NCI-H446 (cell line): ENCODE measurements around the gene NANOS1.
"Not testable (repeated sequence)": the region's sequence is repeated elsewhere in the genome, so short reads cannot be mapped to it uniquely, and the experiment has no call there.

Experiments
- DNase-seq, 2 experiments: peaks; one replicate each; lab custom pipeline; 2025; lab: John Stamatoyannopoulos, UW

The NANOS1 gene

DNA sequence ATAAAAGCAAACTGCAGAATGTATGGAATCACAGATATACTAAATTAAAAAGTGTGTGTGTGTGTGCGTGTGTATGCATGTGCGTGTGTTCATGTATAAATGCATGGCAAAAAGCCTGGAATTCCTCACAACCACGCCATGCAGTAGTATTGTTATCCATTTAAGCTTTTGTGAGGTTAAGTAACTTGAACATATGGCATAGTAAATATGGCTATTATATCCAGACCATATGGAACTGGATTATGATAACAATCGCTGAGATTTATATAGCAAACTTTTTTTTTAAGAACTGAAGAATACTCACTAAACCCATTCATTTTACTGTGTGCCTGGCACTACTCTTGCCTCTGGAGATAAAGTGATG, 22.3 kb upstream of the NANOS1 start:
- DNase-seq = no peak

DNA sequence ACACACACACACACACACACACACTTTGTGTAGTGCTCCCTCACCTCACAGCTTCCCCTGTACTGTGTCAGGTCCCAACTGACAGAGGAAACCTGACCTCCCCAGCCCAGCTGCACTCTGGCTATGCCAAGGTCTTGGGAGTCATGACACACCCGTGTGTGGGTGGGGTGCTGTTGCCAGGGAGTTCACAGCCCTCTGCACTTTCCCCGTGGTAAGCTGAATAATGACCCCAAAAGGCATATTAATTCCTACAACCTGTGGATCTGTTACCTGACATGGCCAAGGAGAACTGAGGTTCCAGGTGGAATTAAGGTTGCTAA, 8.9 kb upstream of the NANOS1 start:
- no peak for DNase-seq

DNA sequence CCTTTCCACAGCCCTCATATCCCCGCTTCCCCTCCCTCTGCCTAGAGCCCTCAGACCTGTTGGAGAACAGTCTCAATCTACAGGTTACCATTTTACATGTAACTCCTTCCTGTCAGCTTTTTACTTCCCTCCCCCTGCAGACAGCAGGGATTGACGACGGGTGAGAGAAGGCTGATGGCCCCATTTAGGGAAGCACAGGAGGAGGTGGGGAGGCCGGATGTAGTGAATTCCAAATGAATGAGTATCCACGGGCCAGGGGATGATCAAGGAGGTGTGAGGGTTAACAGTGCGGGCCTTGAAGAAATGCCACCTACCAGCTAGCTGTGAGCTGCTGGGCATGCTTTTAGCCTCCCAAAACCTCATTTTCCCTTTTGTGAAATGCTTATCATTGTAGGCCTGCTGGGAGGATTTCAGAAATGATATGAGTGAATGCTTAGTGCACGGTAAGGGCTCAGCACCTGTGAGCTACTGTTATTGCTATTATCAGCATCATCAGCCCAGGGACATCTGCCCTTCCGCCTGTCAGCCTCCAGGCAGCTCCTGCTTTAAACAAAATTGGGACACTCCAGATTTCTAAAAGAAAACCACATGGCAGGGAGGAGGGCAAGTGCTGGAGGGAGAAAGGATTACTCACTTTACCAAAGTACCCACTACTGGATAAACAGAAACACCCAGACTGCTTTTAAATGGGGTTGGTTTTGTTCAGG, 6.5 kb upstream of the NANOS1 start:
- DNase-seq = no peak

DNA sequence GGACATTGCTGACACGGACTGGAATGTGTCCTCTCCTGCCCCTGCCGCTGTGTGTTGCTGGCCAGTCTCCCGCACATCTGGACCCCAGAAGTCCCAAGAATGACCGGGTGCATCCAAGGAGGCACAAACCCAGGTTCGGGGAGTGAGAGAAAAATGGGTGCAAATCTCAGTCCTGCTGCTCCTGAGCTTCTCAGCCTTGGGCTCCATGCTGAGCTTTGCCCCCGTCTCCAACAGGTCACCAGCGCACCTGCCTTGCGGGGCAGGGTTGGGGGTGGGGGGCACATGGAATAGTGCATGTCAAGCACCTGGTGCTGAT, 6.0 kb upstream of the NANOS1 start:
- DNase-seq = no peak

DNA sequence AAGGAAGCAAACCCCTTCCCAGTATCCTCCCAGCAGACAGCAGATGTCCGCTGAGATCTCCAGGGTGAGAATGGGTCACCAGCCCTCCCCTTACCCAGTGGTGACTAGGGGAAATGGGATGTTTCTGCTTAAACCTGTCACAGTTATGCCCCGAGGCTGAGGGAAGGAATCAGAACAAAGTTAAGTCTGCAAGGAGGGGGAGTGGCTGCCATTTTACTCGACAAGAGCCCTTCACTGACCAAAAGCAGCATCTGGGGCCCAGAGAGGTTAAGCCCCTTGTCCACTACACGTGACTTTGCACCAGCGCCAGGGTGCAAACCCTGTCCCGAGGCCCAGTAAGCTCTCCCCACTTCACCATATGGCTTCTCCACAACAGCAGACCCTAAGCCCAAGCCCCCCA, 4.6 kb upstream of the NANOS1 start:
- DNase-seq = no peak

DNA sequence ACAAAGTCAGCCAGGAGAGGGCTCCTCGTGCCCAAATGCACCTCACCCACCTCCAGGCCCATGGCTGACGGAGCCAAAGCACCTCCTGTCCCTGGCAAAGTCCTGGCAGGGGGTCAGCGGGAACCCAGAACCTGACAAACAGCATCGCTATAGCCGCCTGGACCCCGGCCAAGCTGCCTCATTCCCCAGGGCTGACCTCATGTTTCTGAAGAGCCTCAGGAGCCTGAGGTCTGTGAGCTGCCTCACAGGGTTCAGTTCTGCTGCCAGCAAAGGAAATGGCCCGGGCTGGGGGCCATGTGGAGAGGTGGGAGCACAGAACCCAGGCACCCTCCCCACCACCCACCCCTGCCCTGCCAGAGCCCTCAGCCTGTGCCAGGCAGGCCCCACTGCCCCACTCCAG, 4.2 kb upstream of the NANOS1 start:
- peak in 1 of 2 experiments; percentile 75 for DNase-seq

DNA sequence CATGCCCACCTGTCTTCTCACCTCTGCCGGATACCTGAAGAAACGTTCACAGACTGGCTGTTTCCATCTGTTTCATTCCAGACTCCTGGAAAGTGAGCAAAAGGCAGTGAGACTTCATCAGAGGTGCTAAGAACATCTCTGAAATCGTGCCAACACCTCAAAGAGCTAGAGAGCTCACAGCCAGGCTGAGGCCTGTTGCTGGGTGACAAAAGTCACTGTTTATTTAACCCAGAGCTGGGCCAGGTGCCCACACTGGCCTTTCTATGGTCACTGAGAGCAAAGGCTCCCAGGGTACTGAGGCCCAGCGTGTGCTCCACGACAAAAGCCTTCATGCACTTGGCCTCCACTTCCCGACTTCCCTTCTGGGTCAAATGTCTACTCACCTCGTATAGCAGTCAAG, 3.7 kb upstream of the NANOS1 start:
- peak in 1 of 2 experiments; percentile 34 for DNase-seq

DNA sequence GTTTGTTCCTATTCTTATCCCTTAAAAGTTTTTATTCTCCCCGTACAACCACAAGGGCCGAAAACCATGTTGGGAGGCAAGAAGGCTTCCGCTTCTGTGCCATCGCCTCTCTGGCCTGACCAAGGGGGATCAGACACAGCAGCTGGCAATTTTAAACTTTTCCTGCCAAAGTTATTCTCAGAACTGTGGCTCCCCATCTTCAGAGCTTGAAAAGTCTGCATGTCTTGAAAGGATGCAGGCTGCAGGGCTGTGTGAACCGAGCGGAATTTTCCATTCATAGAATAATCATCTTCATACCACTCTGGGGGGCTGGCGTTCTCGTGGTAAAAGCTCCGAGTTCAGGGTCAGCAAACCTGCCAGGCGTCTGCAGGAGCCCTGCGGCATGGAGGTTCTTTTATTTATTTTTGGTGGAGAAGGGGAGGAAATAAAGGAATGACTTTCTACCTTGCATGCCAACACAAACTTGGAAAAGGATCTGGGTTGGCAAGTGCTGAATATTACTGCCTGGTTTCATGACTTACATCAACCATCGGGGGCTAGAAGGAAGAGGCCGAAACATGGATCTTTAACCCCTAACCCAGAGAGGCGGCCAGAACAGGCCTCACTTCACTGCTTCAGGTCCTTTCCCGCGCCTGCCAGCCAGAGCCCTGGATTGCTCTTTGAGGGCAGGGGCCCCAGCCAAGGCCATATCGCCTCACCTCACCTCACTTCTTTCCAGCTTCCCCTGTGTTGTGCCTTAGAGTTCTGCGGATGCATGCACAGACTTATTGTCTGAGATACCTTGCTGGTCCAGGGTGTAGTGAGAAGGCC, 3.0 kb upstream of the NANOS1 start:
- peak in 1 of 2 experiments; percentile 14 for DNase-seq

DNA sequence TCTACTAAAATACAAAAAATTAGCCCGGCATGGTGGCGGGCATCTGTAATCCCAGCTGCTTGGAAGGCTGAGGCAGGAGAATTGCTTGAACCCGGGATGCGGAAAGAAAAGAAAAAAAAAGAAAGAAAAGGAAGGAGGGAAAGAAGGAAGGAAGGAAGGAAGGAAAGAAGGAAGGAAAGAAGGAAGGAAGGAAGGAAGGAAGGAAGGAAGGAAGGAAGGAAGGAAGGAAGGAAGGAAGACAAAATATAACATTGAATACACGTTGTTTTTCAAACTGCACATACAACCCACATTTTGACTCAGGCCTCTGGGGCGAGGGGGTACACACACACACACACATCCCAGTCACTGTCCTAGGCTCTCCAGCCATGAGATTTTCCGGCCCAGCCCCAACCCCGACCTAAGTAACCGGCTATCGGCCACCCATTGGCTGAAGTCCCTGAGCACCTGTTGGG, 1.0 kb upstream of the NANOS1 start:
- DNase-seq = not testable (repeated sequence)

DNA sequence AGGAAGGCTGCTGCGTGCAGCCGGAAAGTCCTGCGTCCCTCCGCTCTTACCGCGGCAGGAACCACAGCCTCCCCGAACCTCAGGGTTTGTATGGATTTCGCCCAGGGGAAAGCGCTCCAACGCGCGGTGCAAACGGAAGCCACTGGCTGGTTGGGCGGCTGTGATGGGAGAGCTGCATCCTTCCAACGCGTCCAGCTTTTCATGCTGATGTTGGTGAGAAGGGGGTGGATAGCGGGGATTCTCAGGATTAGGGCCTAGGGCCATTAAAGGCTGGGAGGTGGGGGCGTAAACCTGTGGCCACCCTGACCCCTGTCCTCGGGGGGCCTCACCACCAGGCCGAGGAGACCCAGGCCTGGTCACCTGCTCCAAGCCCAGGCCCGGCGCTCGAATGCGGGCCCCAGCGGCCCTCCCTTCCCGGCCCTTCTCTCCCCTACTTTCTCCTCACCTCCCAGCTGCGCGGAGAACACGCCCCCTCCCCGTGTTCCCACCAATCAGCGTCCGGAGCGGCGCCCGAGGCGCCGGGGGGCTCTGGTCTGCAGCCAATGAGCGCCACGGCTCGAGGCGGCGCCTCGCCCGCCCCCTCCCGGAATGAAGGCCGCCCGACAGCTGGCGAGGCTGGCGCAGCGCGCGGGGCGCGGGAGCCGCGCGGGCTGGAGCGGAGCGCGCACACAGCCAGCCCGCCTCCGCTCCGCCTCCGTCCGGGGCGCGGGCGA, 458 bp upstream of the NANOS1 start:
- peak; percentile 51 to 90 for DNase-seq

DNA sequence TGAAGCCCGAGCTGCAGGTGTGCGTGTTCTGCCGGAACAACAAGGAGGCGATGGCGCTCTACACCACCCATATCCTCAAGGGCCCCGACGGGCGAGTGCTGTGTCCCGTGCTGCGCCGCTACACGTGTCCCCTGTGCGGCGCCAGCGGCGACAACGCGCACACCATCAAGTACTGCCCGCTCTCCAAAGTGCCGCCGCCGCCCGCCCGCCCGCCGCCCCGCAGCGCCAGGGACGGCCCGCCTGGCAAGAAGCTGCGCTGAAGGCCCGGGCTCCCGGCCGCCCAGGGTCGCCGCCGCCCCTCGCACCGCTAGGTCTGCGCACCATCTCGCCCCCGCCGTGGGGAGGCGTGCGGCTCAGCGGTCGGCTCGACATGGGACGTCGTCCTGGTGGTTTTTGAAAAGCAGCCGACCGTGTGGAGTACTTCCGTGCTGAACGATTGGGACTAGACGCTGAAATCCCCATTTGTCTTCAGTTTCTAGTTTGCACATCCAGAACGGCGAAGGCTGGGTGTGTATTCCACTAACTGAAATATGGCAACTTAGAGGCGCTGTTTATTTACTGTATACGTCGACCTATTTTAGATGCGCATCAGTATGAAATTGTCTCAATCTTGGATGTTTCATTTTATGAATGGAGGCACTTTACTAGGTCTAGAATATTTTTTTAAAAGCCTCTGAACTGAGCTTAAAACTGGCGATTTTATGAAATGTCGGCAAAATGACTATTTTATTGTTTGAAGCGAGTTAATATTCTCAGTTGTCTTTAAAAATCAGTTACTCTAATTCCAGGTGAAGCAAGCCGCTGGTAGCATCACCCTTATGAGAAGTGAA, 1.1 kb downstream of the NANOS1 start:
- peak in 1 of 2 experiments; percentile 31 for DNase-seq

DNA sequence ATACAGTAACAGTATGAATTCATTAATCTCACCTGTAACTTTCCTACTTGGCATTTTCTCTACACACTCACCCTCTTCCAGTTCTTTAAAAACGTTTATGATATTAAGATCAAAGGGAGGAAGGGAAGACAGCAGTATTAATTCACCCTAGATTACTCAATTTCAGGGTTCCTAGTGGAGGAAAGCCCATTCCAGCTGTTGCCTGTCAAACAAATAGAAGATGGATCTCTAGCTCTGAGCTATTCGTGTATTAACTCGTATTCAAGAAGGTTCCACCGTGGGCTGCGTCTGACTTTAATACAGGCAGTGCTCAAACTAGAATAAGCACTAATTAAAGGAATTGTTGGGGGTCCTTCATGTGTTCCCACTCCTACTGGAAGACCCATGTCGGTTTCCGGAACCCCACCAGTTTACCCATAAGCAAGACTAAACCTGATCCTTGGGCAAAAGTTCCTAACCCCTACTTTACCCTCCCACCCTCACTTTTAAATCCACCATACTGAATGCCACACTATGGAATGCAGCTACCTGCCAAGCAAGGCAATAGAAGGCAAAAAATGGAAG, 2.1 kb downstream of the NANOS1 start:
- no peak for DNase-seq

DNA sequence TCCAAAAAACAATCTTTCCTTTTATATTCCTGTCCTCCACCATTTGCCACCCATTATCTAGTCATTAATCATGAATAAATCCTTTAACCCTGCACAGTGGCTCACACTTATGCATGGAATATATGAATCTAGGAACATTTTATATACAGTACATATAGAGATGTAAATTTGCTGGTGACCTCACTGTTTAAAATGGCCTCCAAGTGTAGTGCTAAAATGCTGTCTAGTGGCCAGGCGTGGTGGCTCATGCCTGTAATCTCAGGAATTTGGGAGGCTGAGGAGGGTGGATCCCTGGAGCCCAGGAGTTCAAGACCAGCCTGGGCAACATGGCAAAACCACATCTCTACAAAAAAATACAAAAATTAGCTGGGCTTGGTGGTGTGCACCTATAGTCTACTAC, 9.6 kb downstream of the NANOS1 start:
- no peak for DNase-seq

DNA sequence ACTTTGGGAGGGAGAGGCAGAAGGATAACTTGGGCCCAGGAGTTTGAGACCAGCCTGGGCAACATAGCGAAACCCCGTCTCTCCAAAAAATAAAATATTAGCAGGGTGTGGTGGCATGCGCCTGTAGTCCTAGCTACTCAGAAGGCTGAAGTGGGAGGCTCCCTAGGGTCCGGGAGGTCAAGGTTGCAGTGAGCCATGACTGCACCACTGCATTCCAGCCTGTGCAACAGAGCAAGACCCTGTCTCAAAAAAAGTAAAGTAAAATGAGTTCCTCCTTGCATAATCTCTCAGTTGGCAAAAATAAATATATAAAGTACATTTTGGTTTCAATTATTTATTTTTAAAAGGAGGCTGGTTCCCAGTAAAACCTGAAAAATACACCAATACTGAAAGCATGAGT, 11.8 kb downstream of the NANOS1 start:
- no peak for DNase-seq

DNA sequence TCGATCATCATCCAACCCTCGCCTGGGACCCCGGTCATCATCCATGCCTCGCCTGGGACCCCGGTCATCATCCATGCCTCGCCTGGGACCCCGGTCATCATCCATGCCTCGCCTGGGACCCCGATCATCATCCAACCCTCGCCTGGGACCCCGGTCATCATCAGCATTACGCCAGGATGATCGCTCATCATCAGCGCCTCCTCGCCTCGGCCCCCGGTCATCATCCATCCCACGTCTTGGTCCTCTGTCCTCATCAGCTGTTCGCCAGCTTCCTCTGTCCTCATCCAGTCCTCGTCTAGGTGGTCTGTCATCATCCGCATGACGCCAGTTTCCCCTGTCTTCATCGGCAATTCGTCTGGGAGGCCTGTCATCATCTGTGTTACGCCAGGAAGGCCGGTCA, 12.7 kb downstream of the NANOS1 start:
- DNase-seq = no peak

DNA sequence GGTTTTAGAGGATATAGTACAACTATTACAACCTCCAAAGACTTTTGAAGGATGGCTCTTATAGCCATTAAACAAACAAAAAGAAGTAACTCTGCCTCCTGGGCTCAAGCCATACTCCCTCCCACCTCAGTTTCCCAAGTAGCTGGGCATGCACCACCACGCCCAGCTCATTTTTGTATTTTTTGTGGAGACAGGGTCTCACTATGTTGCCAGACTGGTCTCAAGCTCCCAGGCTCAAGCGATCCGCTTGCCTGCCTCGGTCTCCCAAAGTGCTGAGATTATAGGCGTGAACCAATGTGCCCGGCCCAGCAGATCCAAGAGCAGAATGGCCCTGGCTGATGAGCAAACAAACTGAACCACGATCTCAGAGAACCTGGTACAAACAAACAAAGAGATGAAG, 16.0 kb downstream of the NANOS1 start:
- DNase-seq = no peak

DNA sequence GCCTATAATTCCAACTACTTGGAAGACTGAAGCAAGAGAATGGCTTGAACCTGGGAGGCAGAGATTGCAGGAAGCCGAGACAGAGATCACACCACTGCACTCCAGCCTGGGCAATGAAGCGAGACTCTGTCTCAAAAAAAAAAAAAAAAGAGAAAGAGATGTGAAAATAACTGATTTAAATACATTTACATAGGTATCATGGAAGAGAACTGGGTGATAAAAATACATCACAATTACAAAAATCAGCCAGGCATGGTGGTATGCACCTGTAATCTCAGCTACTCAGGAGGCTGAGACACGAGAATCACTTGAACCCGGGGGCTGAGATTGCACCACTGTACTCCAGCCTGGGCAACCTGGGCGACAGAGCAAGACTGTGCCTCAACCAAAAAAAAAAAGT, 19.8 kb downstream of the NANOS1 start:
- DNase-seq = no peak

DNA sequence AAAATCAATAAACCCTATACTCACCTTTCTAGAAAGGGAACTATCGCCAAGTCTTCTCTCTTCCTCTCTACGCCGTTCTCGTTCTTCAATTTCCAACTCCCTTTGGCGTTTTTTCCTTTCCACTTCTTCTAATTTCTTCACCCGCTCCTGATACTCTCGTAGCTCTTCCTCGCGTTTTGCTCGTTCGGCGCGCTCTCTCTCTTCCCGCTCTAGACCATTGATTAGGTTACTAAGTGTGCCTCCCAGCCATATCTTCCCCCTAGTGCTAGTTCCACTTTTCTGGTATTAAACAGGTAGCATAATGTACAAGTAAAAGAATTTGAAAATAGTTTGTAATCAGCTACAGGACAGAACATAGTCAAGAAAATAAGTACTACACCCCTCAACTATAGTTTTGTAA, 20.3 kb downstream of the NANOS1 start:
- DNase-seq = no peak

DNA sequence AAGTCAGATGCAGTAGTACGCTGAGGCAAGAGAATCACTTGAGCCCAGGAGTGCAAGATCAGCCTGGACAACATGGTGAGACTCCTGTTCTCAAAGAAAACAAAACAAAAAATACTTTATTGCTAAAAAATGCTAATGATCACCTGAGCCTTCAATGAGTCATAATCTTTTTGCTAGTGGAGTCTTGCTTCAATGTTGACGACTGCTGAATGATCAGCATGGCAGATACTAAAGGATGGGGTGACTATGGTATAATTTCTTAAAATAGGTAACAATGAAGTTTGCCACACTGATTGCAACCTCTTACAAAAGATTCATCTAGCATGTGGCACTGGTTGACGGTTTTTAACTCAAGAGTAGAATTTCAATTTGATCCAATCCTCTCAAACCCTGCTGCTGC, 22.3 kb downstream of the NANOS1 start:
- no peak for DNase-seq

DNA sequence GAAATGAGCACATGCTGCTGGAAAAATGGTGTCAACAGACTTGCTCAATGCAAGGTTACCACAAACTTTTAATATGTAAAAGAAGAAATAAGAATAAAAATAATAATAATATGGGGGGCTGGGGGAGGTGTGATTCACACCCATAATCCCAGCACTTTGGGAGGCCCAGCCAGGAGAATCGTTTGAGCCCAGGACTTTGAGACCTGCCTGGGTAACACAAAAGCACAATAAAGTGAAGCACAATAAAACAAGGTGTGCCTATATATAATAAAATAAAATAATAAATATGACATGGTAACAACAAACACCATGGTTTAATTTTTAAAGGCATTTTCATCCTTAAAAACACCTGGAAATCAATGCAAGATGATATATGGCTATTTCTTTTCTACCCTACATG, 26.0 kb downstream of the NANOS1 start:
- DNase-seq = no peak

DNA sequence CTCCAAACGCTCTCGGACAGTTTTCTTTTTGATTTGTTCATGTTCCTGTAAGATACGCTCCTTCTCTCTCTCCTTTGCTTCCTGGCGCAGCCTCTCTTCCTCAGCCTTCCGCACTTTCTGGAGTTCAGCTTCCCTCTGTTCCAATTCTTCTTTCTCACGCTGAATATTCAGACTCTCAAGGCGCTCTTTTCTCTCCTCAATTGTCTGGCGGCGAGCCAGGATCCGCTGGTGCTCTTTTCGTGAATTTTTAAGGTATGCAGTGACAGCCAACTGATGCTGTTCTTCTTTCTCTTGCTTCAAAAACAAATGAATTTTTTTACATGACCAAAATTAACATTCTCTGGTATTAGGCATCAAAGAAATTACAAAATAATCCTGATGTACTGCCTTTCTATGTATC, 28.5 kb downstream of the NANOS1 start:
- DNase-seq = no peak

DNA sequence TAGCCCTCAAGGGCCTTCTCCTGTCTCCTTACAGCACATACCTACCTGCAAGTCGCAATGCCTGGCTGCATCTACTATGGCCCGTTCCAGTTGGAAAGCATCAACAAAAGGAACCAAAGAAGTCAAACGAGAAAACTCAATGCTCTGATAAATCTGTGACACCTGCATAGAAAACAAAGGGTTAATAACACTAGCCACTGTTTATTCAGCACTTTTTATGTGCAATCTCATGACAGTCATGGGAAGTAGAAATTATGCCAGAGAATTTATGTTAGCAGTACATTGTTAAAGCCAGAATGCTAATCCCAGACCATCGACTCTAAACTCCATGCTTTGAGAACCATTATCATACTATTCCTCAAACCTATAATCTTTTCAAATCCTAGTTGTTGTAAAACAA, 30.0 kb downstream of the NANOS1 start:
- DNase-seq = no peak
